ENCODE data around the gene MICA.

DNA sequence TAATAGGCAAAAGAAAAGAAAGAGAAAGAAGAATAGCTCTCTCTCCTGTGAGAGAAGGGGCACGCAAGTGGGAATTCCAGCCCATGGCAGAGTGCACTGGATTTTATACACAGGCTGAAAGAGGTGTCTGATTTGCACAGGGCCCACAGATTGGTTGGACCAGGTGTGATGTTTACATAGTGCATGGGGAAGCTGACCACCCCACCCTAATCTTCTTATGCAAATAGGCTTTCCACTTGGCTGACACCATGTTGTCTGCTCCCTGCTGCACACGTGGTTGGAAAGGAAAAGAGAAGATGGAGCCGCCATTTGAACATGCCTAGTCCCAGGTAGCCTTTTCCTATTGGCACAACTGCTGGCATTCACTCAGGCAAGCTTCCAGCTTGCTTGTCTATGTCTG, 20.2 kb downstream of the MICA start:
- no peak for TF ChIP-seq POLR2A (IDR thresholded peaks at IDR 0.05)
- TF ChIP-seq, protein P1, sequence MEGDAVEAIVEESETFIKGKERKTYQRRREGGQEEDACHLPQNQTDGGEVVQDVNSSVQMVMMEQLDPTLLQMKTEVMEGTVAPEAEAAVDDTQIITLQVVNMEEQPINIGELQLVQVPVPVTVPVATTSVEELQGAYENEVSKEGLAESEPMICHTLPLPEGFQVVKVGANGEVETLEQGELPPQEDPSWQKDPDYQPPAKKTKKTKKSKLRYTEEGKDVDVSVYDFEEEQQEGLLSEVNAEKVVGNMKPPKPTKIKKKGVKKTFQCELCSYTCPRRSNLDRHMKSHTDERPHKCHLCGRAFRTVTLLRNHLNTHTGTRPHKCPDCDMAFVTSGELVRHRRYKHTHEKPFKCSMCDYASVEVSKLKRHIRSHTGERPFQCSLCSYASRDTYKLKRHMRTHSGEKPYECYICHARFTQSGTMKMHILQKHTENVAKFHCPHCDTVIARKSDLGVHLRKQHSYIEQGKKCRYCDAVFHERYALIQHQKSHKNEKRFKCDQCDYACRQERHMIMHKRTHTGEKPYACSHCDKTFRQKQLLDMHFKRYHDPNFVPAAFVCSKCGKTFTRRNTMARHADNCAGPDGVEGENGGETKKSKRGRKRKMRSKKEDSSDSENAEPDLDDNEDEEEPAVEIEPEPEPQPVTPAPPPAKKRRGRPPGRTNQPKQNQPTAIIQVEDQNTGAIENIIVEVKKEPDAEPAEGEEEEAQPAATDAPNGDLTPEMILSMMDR (IDR thresholded peaks at IDR 0.05): no peak
